GM21367 (cell line): Measurements from ENCODE around the gene ZMYM5.
"Not testable (repeated sequence)": the region's sequence is repeated elsewhere in the genome, so short reads cannot be mapped to it uniquely, and the experiment has no call there.

ENCODE experiments used
- ATAC-seq: cut with Tn5 transposase; IDR thresholded peaks from one replicate; pipeline ENCODE4 v1.9.1; 2021; ENCODE audit not compliant: unreplicated experiment

The ZMYM5 gene

GRCh38 chr13:19863323-19864023 lies at the start of gene ZMYM5:
ZMYM5 (minus strand) TSS chr13:19863649; CDS start chr13:19852180, 11,469 bp downstream.
- ATAC-seq = peak; percentile 80

- ATAC-seq = no peak
Observed at GRCh38 chr13:19910336-19911072, 47.1 kb upstream of the ZMYM5 start.

- ATAC-seq = no peak
Observed at GRCh38 chr13:19908350-19908986, 45.0 kb upstream of the ZMYM5 start.

GRCh38 chr13:19905487-19906195 lies 42.2 kb upstream of the ZMYM5 start:
- ATAC-seq = not testable (repeated sequence)

- no peak for ATAC-seq
Observed at GRCh38 chr13:19890030-19890429, 26.6 kb upstream of the ZMYM5 start.

- ATAC-seq = no peak
Observed at GRCh38 chr13:19888799-19889198, 25.4 kb upstream of the ZMYM5 start.

GRCh38 chr13:19882231-19882630 lies 18.8 kb upstream of the ZMYM5 start:
- ATAC-seq = no peak

- ATAC-seq = no peak
Observed at GRCh38 chr13:19881641-19882040, 18.2 kb upstream of the ZMYM5 start.

GRCh38 chr13:19864746-19865309 lies 1.4 kb upstream of the ZMYM5 start:
- peak; percentile 2 for ATAC-seq

GRCh38 chr13:19864024-19864745 lies 736 bp upstream of the ZMYM5 start:
- ATAC-seq = peak; percentile 23

- ATAC-seq = no peak
Observed at GRCh38 chr13:19862481-19863313, 752 bp downstream of the ZMYM5 start.

GRCh38 chr13:19861762-19862161 lies 1.7 kb downstream of the ZMYM5 start:
- no peak for ATAC-seq

GRCh38 chr13:19860884-19861655 lies 2.4 kb downstream of the ZMYM5 start:
- no peak for ATAC-seq

GRCh38 chr13:19857637-19858036 lies 5.8 kb downstream of the ZMYM5 start:
- not testable (repeated sequence) for ATAC-seq

GRCh38 chr13:19852766-19853165 lies 10.7 kb downstream of the ZMYM5 start:
- no peak for ATAC-seq

GRCh38 chr13:19845758-19846157 lies 17.7 kb downstream of the ZMYM5 start:
- ATAC-seq = no peak

GRCh38 chr13:19838865-19839275 lies 24.6 kb downstream of the ZMYM5 start:
- ATAC-seq = no peak

GRCh38 chr13:19836472-19836871 lies 27.0 kb downstream of the ZMYM5 start:
- ATAC-seq = no peak

GRCh38 chr13:19834704-19835103 lies 28.7 kb downstream of the ZMYM5 start:
- ATAC-seq = no peak
